Mesothelial cell of epicardium (in vitro differentiated cells): Measurements from ENCODE around the gene CAMK2N1. TPM values are rescaled to one million over a fixed set of nuclear protein-coding genes. Genes with fewer than 3 reads are reported as not detected.

Experiments used
- DNase-seq, 2 experiments: peaks; one replicate each; pipeline ENCODE4 v3.0.0; 2021; ENCODE audit warnings: low spot score in 2 of 2; ENCODE audit not compliant: unreplicated experiment in 2 of 2
- H3K27ac Mint-ChIP-seq: 2 replicates; pipeline ENCODE4 v1.8.0; 2021; ENCODE audit warnings: mixed read lengths
- H3K27me3 Mint-ChIP-seq: 2 replicates; pipeline ENCODE4 v1.8.0; 2021; ENCODE audit warnings: low read depth, mixed read lengths
- H3K36me3 Mint-ChIP-seq: 2 replicates; pipeline ENCODE4 v1.8.0; 2021; ENCODE audit warnings: mixed read lengths
- H3K4me1 Mint-ChIP-seq: 2 replicates; pipeline ENCODE4 v1.8.0; 2021; ENCODE audit warnings: mixed read lengths
- H3K4me3 Mint-ChIP-seq: 2 replicates; pipeline ENCODE4 v1.8.0; 2021; ENCODE audit warnings: mild to moderate bottlenecking, moderate library complexity, mixed read lengths
- H3K9me3 Mint-ChIP-seq: 2 replicates; pipeline ENCODE4 v1.8.0; 2021; ENCODE audit warnings: mixed read lengths
- CTCF ChIP-seq: fragments of 200-600 bp; sonication (generic); IDR thresholded peaks from one replicate; pipeline ENCODE4 v1.5.0; 2021; ENCODE audit warnings: antibody characterized with exemption; ENCODE audit not compliant: unreplicated experiment
- total RNA-seq: library from RNA; stranded (reverse); gene quantifications from 3 replicates; pipeline ENCODE4 v1.2.1, GENCODE V29; 2021

Gene CAMK2N1
- total RNA-seq, 1 donor from 2014 or later: 29.1 TPM

GRCh38 chr1:20432891-20433290 is 53.1 kb downstream of the CAMK2N1 start:
- DNase-seq: no peak
- H3K27me3 Mint-ChIP-seq: peaks cover 81% of the 10 kb centered on the region
- no peaks in the 10 kb centered on the region for H3K9me3 Mint-ChIP-seq

More at GRCh38 chr1:20432891-20433290, 53.1 kb downstream of the CAMK2N1 start:
- Mint-ChIP-seq H3K27ac (no peak overlapping the region), H3K4me3 (no peak overlapping the region), H3K36me3 (no peaks in the 10 kb centered on the region), H3K4me1 (no peaks in the 10 kb centered on the region)
- no peak for TF ChIP-seq CTCF

Other genes starting within 250 kb of the CAMK2N1 start
- 0.20 to 0.29 TPM (median 0.25 TPM) in 3 replicates for gene VWA5B1, start 195.3 kb downstream of the CAMK2N1 start, total RNA-seq
- 26.6 to 29.5 TPM (median 28.2 TPM) in 3 replicates for gene MUL1, start 21.9 kb upstream of the CAMK2N1 start, total RNA-seq
- gene FAM43B, start 66.4 kb upstream of the CAMK2N1 start, total RNA-seq: 0.59 to 0.78 TPM (median 0.74 TPM) in 3 replicates
- 0.64 to 1.5 TPM (median 0.94 TPM) in 3 replicates for gene CDA, start 102.9 kb upstream of the CAMK2N1 start, total RNA-seq
- gene PINK1, start 147.2 kb upstream of the CAMK2N1 start, total RNA-seq: 37.7 to 41.3 TPM (median 38.1 TPM) in 3 replicates
- gene DDOST, start 175.2 kb upstream of the CAMK2N1 start, total RNA-seq: 244 to 248 TPM (median 245 TPM) in 3 replicates
- 0.40 to 0.86 TPM (median 0.44 TPM) in 3 replicates for gene KIF17, start 231.8 kb upstream of the CAMK2N1 start, total RNA-seq
- gene SH2D5, start 246.5 kb upstream of the CAMK2N1 start, total RNA-seq: 0.45 to 0.90 TPM (median 0.49 TPM) in 3 replicates